GM10266 (cell line): ENCODE data around the gene C22orf31.
"Not testable (repeated sequence)": the region's sequence is repeated elsewhere in the genome, so short reads cannot be mapped to it uniquely, and the experiment has no call there.

Experiments used
- DNase-seq: peaks from one replicate; pipeline ENCODE4 v3.0.0; 2012; ENCODE audit errors: extremely low spot score
- CTCF ChIP-seq: IDR thresholded peaks from 2 replicates; pipeline ENCODE4 v1.5.1; 2012; ENCODE audit warnings: mild to moderate bottlenecking, low read depth; ENCODE audit not compliant: control insufficient read depth, insufficient read depth; ENCODE audit errors: missing control alignments

Gene C22orf31

DNA sequence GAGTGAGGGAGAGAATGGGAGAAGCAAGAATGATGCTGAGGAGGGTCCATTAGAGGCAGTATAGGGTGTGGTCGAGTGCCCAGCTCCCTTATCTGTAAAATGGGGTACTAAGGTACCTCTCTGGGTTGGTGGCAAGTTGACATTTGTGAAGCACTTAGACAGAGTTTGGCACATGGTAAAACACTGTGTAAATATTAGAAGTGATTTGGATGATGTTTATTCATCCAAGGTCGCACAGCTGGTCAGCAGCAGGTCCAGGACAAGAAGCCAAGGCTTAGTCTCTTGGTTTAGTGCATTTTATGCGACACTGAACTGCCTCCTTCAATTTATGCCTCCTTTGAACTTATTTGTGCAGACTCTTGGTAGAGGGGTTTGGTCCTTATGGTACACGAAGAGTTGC lies 30.6 kb upstream of the C22orf31 start:
- TF ChIP-seq CTCF: no peak

GRCh38 chr22:29090039-29090438 lies 28.4 kb upstream of the C22orf31 start:
- DNase-seq: no peak
- no peak for TF ChIP-seq CTCF

More for the DNA sequence above, 30.6 kb upstream of the C22orf31 start:
- DNase-seq: no peak

DNA sequence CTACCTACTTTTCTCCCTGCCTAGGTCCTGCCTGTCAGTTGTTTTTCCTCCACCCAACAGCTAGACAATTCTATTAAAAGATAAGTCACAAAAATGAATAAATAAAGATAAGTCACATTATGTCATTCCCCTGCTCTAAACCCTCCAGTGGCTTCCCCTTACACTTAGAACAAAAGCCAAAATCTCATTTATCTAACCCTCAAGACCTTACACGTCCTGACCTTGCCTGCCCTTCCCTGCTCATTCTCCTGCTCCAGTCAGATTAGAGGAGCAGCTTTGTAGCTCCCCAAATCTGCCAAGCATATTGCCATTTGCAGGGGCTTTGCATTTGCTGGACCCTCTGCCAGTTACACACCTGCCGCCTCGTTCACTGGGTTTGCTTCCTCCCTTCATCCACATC lies 27.9 kb upstream of the C22orf31 start:
- no peak for TF ChIP-seq CTCF
- DNase-seq: no peak

DNA sequence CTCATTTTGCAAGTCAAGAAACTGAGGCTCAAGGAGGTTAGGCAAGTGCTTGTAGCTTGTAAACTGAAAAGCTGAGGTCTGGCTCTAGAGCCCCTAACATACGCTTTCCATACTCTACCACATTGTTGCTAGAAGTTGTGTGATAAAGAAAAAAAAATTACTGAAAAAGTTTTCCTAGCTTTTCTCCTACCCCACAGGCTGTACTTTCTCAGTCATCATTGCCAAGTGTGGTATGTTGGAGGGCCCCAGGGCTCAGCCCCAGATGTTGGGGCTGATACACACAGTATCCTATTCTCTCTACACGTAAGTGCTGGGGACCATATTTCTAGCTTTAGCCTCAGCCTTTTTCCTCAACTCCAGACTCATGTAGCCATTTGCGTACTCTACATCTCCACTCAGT lies 27.2 kb upstream of the C22orf31 start:
- no peak for DNase-seq
- TF ChIP-seq CTCF: no peak

DNA sequence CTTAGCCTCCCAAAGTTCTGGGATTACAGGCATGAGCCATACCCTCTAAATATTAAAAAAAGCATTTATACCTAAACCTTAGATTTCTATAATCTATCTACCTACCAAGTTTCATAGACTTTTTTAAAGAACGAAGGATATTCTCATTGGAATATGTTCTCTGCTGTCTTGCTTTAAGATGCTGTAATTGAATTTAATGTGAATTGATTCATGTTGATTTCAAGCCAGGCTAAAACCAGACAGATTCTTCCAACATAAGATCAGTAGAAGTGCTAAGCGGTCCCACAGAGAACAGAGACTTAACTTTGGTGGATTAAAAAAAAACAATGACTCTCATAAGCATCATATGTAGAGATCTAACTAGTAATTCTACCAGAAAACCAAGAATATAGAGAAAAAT lies 25.4 kb upstream of the C22orf31 start:
- TF ChIP-seq CTCF: no peak
- DNase-seq: no peak

DNA sequence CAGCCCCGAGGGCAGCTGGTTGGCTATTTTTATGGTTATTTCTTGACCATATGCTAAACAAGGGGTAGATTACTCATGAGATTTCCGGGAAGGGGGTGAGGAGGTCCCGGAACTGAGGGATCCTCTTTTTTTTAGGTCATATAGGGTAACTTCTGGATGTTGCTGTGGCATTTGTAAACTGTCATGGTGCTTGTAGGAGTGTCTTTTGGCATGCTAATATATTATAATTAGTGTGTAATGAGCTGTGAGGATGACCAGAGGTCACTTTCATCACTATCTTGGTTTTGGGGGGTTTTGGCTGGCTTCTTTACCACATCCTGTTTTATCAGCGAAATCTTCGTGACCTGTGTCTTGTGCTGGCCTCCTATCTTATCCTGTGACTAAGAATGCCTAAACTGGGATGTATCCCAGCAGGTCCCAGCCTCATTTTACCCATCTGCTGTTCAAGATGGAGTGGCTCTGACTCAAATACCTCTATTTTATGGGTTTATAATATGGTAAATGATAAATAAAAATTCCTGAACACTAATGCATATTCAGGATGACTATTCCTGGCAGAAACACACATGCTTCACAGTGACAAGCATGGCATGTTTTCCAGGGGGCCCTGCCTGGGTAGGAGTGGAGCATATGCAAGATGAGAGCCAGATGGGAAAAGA lies 22.4 kb upstream of the C22orf31 start:
- DNase-seq: no peak
- no peak for TF ChIP-seq CTCF

DNA sequence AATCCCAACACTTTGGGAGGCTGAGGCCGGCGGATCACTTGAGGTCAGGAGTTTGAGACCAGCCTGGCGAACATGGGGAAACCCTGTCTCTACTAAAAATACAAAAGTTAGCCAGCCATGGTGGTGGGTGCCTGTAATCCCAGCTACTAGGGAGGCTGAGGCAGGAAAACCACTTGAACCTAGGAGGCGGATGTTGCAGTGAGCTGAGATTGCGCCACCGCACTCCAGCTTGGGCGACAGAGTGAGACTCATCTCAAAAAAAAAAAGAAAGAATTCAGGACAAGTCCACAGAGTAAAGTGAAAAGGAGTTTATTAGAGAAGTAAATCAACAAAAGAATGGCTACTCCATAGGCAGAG lies 21.9 kb upstream of the C22orf31 start:
- DNase-seq: not testable (repeated sequence)
